Kidney (tissue), 14 donors: Measurements from ENCODE around the gene SH3RF1. TPM values are rescaled to one million over a fixed set of nuclear protein-coding genes. Genes with fewer than 3 reads are reported as not detected.

Experiments
- DNase-seq, 5 donors: peaks; one replicate each; pipeline ENCODE4 v3.0.0-alpha.2; 2013 to 2020
- FAIRE-seq: peaks from 2 replicates; lab custom pipeline; 2012; peaks lifted over from hg19 to GRCh38; lab: Jason Lieb, UNC
- H3K27ac ChIP-seq, 2 donors: one replicate each; pipeline ENCODE4 v1.7.0; 2013; ENCODE audit warnings: low read depth in 2 of 2, low read length in 2 of 2, inconsistent platforms in 1 of 2
- H3K27me3 ChIP-seq: one replicate; pipeline ENCODE4 v1.7.1; 2013; ENCODE audit warnings: low read length, inconsistent platforms; ENCODE audit not compliant: control insufficient read depth, insufficient read depth
- H3K36me3 ChIP-seq, 3 donors: one replicate each; pipeline versions ENCODE4 v1.7.0 to v1.7.1; 2013; ENCODE audit warnings: low read length in 3 of 3, control low read depth in 1 of 3, inconsistent platforms in 1 of 3; ENCODE audit not compliant: insufficient read depth in 3 of 3, control insufficient read depth in 2 of 3
- H3K4me1 ChIP-seq, 3 donors: one replicate each; pipeline versions ENCODE4 v1.7.0 to v1.7.1; 2013; ENCODE audit warnings: low read length in 3 of 3, inconsistent platforms in 1 of 3, low read depth in 1 of 3; ENCODE audit not compliant: control insufficient read depth in 2 of 3, insufficient read depth in 2 of 3
- H3K4me3 ChIP-seq, 3 donors: one replicate each; pipeline versions ENCODE4 v1.7.0 to v1.8.1; 2013; ENCODE audit warnings: low read length in 3 of 3, control low read depth in 1 of 3, inconsistent platforms in 1 of 3
- H3K9ac ChIP-seq, 3 donors: one replicate each; pipeline versions ENCODE4 v1.7.0 to v1.7.1; 2013; ENCODE audit warnings: low read length in 3 of 3, control low read depth in 1 of 3, inconsistent platforms in 1 of 3
- H3K9me3 ChIP-seq, 3 donors: one replicate each; pipeline versions ENCODE4 v1.7.0 to v1.7.1; 2013; ENCODE audit warnings: low read length in 3 of 3, control low read depth in 1 of 3, inconsistent platforms in 1 of 3; ENCODE audit not compliant: control insufficient read depth in 2 of 3, insufficient read depth in 1 of 3
- intact Hi-C: fragments of 100-400 bp; cut with DNase I; formaldehyde crosslinking; loops from one replicate; pipeline ENCODE4 v1.11.1; 2022
- polyA plus RNA-seq: library from polyadenylated mRNA; stranded (reverse); fragments of 350-450 nt; fragmentation: Illumina TruSeq; extraction: RNeasy Lipid Tissue Mini Kit (QIAGEN cat#74804); gene quantifications from one replicate; pipeline ENCODE4 v1.2.3, GENCODE V29; 2014; ENCODE audit warnings: low read depth, low replicate concordance; ENCODE audit not compliant: insufficient read depth
- total RNA-seq: library from RNA; stranded (reverse); fragmentation: NEBNext Ultra II Directional; extraction: Animal tissue kit (Norgen Biotek cat#: 25700); gene quantifications from one replicate; pipeline ENCODE4 v1.2.1, GENCODE V29; 2021
- TF ChIP-seq, protein P1 (sequence below): IDR thresholded peaks from 3 replicates; pipeline ENCODE4 v1.5.1; 2012; ENCODE audit warnings: mild to moderate bottlenecking, moderate library complexity, borderline replicate concordance; ENCODE audit not compliant: insufficient read depth; ENCODE audit errors: extremely low read depth
- donor health status: control.
- donor health status: control.
- donor health status: control.
- donor health status: control.
- donor health status: control.
- donor health status: DM: yes; HTN: yes; CAD: no.
- donor health status: Normal renal cell carcinoma (clear cell type).

The SH3RF1 gene
- total and polyA plus RNA-seq, 2 donors from 2014 or later: 8.2 to 35.7 TPM

DNA sequence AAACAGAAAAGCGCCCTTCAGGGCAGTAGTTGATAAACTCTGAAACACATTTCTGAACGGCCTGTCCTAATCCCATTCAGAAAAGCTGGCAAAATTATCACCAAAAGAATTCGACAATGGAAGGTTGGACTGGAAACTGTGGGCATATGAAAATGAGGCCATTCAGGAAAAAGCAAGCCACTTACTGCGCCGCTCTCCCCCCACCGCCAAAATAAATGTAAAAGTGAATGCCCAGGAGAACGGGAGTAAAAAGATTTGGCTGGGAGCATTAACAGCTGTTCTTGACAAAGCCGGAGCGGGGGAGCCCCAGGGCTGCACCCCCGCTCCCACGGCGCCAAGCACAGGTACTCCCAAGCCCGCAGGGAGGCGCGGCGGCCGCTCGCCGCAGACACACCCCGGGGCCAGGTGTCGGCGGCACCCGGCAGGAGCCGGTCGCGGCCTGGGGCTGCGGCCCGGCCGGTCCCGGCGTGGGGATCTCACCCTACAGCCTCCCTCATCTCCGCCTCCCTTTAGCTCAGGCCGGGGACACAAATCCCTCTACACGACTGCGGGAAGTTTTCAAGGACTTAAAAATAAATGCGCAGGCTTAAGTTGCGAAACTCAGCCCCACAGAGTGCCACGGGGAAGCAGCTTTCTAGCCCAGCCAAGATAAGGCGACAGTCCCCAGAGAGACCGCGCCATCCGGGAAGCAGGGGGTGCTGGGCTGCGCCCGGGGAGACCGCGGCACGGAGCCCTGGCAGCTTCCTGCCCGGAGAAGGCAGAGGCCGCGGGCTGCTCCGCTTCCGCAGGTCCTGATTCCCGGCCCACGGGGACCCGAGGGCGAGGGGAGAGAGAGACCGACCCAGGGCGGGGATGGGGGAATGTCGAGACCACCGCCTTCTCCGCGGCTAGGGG is 593 bp downstream of the SH3RF1 start:
- H3K9ac ChIP-seq: peak overlapping the region; percentile 74 to 91 (median 83)
- H3K36me3 ChIP-seq: peaks cover 0 to 3% (median 0%) of the 10 kb centered on the region in 3 donors
- DNase-seq (peak; percentile 65 to 90 (median 79)), FAIRE-seq (no peak)
- peak overlapping the region; percentile 81 to 90 (median 89) for H3K4me3 ChIP-seq
- TF ChIP-seq, protein P1, sequence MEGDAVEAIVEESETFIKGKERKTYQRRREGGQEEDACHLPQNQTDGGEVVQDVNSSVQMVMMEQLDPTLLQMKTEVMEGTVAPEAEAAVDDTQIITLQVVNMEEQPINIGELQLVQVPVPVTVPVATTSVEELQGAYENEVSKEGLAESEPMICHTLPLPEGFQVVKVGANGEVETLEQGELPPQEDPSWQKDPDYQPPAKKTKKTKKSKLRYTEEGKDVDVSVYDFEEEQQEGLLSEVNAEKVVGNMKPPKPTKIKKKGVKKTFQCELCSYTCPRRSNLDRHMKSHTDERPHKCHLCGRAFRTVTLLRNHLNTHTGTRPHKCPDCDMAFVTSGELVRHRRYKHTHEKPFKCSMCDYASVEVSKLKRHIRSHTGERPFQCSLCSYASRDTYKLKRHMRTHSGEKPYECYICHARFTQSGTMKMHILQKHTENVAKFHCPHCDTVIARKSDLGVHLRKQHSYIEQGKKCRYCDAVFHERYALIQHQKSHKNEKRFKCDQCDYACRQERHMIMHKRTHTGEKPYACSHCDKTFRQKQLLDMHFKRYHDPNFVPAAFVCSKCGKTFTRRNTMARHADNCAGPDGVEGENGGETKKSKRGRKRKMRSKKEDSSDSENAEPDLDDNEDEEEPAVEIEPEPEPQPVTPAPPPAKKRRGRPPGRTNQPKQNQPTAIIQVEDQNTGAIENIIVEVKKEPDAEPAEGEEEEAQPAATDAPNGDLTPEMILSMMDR: no peak
- H3K27ac ChIP-seq: peak overlapping the region; percentile 86 to 87
- H3K9me3 ChIP-seq: no peaks in the 10 kb centered on the region
- no peaks in the 10 kb centered on the region for H3K27me3 ChIP-seq
- peaks cover 2 to 12% (median 5%) of the 10 kb centered on the region in 3 donors for H3K4me1 ChIP-seq
- intact Hi-C loops: no loop called here

DNA sequence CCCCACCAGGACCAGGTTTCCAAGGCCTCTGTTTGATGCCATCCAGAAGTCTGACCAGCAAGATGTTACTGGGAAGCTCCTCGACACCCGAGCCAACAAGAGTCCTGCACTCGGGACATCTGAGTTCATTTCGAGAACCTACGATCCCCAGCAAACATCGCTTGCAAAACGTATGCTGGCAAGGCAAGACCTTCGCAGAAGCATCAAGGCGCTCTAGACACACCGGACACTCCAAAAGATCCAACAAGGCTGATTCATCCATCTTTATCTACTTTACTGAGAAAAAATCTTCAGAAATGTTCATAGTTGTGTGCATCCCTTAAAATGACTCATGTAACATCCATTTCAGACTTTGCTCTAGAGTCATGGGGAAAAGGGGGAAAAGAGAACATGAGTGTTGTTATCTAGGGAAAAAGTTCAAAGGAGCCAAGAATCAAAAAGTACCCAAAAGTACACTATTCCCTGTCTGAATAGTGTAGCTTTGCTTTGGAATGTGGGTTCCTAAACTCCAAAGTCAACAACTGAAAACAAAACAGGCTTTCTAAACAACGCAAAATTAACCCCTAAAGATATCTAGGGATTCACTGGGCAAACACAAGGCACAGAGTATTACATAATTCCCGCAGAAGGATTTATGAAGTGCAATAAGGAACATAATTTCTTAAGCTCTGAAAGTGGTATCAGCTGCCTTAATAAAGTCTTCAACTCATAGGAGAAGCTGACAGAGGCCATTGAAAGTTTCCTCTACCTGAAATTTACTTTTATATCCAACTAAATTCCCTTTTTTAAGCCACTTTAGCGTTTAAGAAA is 1.6 kb downstream of the SH3RF1 start:
- Histone ChIP-seq H3K9ac (peak overlapping the region; percentile 74 to 91 (median 83)), H3K9me3 (no peaks in the 10 kb centered on the region), H3K27me3 (no peaks in the 10 kb centered on the region), H3K36me3 (peaks cover 0 to 4% (median 3%) of the 10 kb centered on the region in 3 donors), H3K4me1 (peaks cover 2 to 13% (median 5%) of the 10 kb centered on the region in 3 donors), H3K4me3 (peak overlapping the region; percentile 81 to 90 (median 89)), H3K27ac (peak overlapping the region; percentile 86 to 87)
- TF ChIP-seq, protein P1: no peak
- intact Hi-C loops: no loop called here
- peak in 2 of 5 donors; percentile 13 to 56 for DNase-seq
- no peak for FAIRE-seq

DNA sequence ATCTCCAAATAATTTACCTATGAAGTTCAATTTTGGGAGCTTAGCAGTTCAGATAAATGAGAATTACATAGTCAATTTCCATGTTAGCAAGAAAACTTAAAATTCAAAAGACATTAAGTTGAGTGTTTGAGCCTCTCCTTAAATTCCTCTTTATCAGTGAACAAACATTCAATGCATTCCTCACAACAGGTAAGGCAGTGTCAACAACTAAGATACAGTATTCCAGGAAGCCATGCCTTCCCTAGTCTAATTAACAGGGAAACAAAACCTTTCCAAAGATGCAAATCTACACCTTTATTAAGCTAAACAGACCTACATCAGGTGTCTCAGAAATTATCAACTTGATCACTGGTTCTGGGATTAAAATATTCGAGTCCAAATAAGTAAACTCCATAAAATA is 3.7 kb downstream of the SH3RF1 start:
- TF ChIP-seq, protein P1: no peak
- Histone ChIP-seq H3K27ac (peak overlapping the region in 1 of 2 donors; percentile 36), H3K4me3 (peak overlapping the region in 2 of 3 donors; percentile 42 to 43), H3K36me3 (peaks cover 0 to 7% (median 3%) of the 10 kb centered on the region in 3 donors), H3K27me3 (no peaks in the 10 kb centered on the region), H3K4me1 (peaks cover 2 to 26% (median 5%) of the 10 kb centered on the region in 3 donors), H3K9ac (no peak overlapping the region), H3K9me3 (no peaks in the 10 kb centered on the region)
- DNase-seq (no peak), FAIRE-seq (no peak)
- intact Hi-C loops: no loop called here
